ENCODE measurements around the gene RPTOR.

DNA sequence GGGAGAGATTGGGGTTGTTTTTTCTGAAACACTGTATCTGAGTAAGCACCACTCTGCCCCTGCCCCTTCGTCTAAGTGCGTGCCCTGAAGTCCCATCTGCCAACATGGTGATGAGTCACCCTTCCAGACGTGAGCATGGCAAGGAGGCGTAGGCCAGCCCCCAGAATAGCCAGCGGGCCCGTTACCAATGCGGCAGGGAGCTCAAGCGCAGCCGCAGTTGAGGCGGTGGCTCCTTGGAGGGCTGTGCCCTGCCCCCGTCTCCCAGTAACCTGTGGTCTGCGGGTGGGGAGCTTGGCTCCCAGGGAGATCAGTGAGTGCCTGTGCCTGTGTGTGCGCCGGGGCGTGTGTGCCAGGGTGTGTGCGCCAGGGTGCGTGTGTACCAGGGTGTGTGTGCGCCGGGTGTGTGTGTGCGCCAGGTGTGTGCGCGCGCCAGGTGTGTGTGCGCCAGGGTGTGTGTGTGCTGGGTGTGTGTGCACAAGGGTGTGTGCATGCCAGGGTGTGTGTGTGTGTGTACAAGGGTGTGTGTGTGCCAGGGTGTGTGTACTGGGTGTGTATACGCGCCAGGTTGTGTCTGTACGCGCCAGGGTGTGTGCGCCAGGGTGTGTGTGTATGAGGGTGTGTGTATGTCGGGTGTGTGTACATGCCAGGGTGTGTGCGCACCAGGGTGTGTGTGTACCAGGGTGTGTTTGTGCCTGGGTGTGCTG, 348.4 kb downstream of the RPTOR start:
- no peak for TF ChIP-seq RFX5 (IDR thresholded peaks at IDR 0.05; ENCODE audit: low read length)
- TF ChIP-seq PBX3 (IDR thresholded peaks at IDR 0.05), result peak; percentile 60; the same call in 1 of the 2 replicates
- TF ChIP-seq, protein P1, sequence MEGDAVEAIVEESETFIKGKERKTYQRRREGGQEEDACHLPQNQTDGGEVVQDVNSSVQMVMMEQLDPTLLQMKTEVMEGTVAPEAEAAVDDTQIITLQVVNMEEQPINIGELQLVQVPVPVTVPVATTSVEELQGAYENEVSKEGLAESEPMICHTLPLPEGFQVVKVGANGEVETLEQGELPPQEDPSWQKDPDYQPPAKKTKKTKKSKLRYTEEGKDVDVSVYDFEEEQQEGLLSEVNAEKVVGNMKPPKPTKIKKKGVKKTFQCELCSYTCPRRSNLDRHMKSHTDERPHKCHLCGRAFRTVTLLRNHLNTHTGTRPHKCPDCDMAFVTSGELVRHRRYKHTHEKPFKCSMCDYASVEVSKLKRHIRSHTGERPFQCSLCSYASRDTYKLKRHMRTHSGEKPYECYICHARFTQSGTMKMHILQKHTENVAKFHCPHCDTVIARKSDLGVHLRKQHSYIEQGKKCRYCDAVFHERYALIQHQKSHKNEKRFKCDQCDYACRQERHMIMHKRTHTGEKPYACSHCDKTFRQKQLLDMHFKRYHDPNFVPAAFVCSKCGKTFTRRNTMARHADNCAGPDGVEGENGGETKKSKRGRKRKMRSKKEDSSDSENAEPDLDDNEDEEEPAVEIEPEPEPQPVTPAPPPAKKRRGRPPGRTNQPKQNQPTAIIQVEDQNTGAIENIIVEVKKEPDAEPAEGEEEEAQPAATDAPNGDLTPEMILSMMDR (IDR thresholded peaks at IDR 0.05), result no peak
- TF ChIP-seq MEF2A (IDR thresholded peaks at IDR 0.05; ENCODE audit: borderline replicate concordance, low read depth), result no peak
- peak; percentile 54 for TF ChIP-seq NRF1 (IDR thresholded peaks at IDR 0.05; ENCODE audit: low read depth, low read length)
